Neuronal stem cell (in vitro differentiated cells): Measurements from ENCODE around the gene THY1.

Experiments
- DNase-seq: peaks from one replicate; pipeline ENCODE4 v3.0.0-alpha.2; 2013; ENCODE audit warnings: low spot score
- H2AFZ ChIP-seq: one replicate; pipeline ENCODE4 v1.6.1; 2013; ENCODE audit warnings: mild to moderate bottlenecking, low read length, inconsistent platforms
- H2AK5ac ChIP-seq: 2 replicates; pipeline ENCODE4 v1.6.1; 2013; ENCODE audit warnings: low read depth, mild to moderate bottlenecking, inconsistent platforms, low read length, moderate library complexity, mixed read lengths
- H2BK120ac ChIP-seq: 2 replicates; pipeline ENCODE4 v1.6.1; 2013; ENCODE audit warnings: low read depth, mild to moderate bottlenecking, inconsistent platforms, low read length, moderate library complexity, mixed read lengths
- H2BK12ac ChIP-seq: one replicate; pipeline ENCODE4 v1.6.1; 2013; ENCODE audit warnings: low read length, inconsistent platforms
- H2BK15ac ChIP-seq: 2 replicates; pipeline ENCODE4 v1.6.1; 2013; ENCODE audit warnings: mild to moderate bottlenecking, low read length, inconsistent platforms, mixed read lengths
- H2BK5ac ChIP-seq: one replicate; pipeline ENCODE4 v1.6.1; 2013; ENCODE audit warnings: inconsistent platforms, mild to moderate bottlenecking, low read length, moderate library complexity
- H3K14ac ChIP-seq: one replicate; pipeline ENCODE4 v1.6.1; 2013; ENCODE audit warnings: low read length, inconsistent platforms
- H3K18ac ChIP-seq: 2 replicates; pipeline ENCODE4 v1.6.1; 2013; ENCODE audit warnings: low read length, inconsistent platforms
- H3K23ac ChIP-seq: 2 replicates; pipeline ENCODE4 v1.6.1; 2013; ENCODE audit warnings: low read depth, mild to moderate bottlenecking, mixed read lengths, low read length, inconsistent platforms; ENCODE audit not compliant: poor library complexity
- H3K27ac ChIP-seq: replicated peaks from 3 replicates; pipeline ENCODE4 v1.5.1; 2013; ENCODE audit warnings: low read length, inconsistent platforms
- H3K27me3 ChIP-seq, 3 experiments: 2 replicates each; pipeline ENCODE4 v1.6.1; 2013; ENCODE audit warnings: low read length in 3 of 3, mild to moderate bottlenecking in 2 of 3, inconsistent platforms in 1 of 3, low read depth in 1 of 3, mixed read lengths in 1 of 3, moderate library complexity in 1 of 3; ENCODE audit not compliant: control insufficient read depth in 3 of 3, insufficient read depth in 3 of 3
- H3K36me3 ChIP-seq, 2 donors: replicated peaks in 1 of 2; 2 replicates each; pipeline ENCODE4 v1.6.1; 2013; ENCODE audit warnings: low read length in 2 of 2; ENCODE audit not compliant: control insufficient read depth in 2 of 2, insufficient read depth in 2 of 2
- H3K4ac ChIP-seq: 2 replicates; pipeline ENCODE4 v1.6.1; 2013; ENCODE audit warnings: inconsistent platforms, mild to moderate bottlenecking, low read length, moderate library complexity
- H3K4me1 ChIP-seq, 2 donors: 1 replicate in 1 of 2; 2 replicates in 1 of 2; pipeline ENCODE4 v1.6.1; 2013; ENCODE audit warnings: low read length in 2 of 2, low read depth in 1 of 2; ENCODE audit not compliant: control insufficient read depth in 2 of 2, insufficient read depth in 1 of 2
- H3K4me2 ChIP-seq: one replicate; pipeline ENCODE4 v1.6.1; 2013; ENCODE audit warnings: mild to moderate bottlenecking, low read length, inconsistent platforms; ENCODE audit not compliant: insufficient read depth, poor library complexity, severe bottlenecking
- H3K4me3 ChIP-seq, 2 donors: 2 replicates each; pipeline ENCODE4 v1.5.1; 2013; ENCODE audit warnings: low read length in 2 of 2, mild to moderate bottlenecking in 2 of 2, inconsistent platforms in 1 of 2, moderate library complexity in 1 of 2
- H3K79me1 ChIP-seq: one replicate; pipeline ENCODE4 v1.6.1; 2013; ENCODE audit warnings: low read depth, mild to moderate bottlenecking, inconsistent platforms, low read length, moderate library complexity
- H3K9ac ChIP-seq: one replicate; pipeline ENCODE4 v1.6.1; 2013; ENCODE audit warnings: mild to moderate bottlenecking, low read depth, low read length, inconsistent platforms; ENCODE audit not compliant: poor library complexity
- H3K9me3 ChIP-seq, 2 donors: replicated peaks in 1 of 2; 2 replicates each; pipeline versions ENCODE3 to v1.6.1; 2013; ENCODE audit warnings: low read length in 2 of 2, mild to moderate bottlenecking in 2 of 2, inconsistent platforms in 1 of 2, low read depth in 1 of 2, mixed read lengths in 1 of 2, moderate library complexity in 1 of 2; ENCODE audit not compliant: control insufficient read depth in 2 of 2, insufficient read depth in 1 of 2
- H4K8ac ChIP-seq: one replicate; pipeline ENCODE4 v1.6.1; 2013; ENCODE audit warnings: low read depth, mild to moderate bottlenecking, inconsistent platforms, low read length, moderate library complexity
- H4K91ac ChIP-seq: one replicate; pipeline ENCODE4 v1.6.1; 2013; ENCODE audit warnings: low read length, low read depth, mild to moderate bottlenecking, inconsistent platforms; ENCODE audit not compliant: poor library complexity
- WGBS, 2 donors: extraction: QIAGEN DNeasy Blood & Tissue Kit; methylation state at CpG; one replicate each; pipeline ENCODE4 v1.1.7; 2013; ENCODE audit warnings: missing lambda C conversion rate in 2 of 2, mixed read lengths in 1 of 2; ENCODE audit not compliant: insufficient read length in 2 of 2, insufficient replicate concordance in 1 of 2; ENCODE audit errors: extremely low coverage in 2 of 2; 5-methylcytosine and 5-hydroxymethylcytosine counted together

Gene THY1

GRCh38 chr11:119391275-119391674 is 31.7 kb downstream of the THY1 start:
- Histone ChIP-seq H3K4me2 (no peak overlapping the region), H3K4me1 (no peaks in the 10 kb centered on the region), H2BK12ac (no peak overlapping the region), H3K23ac (no peak overlapping the region), H3K36me3 (no peaks in the 10 kb centered on the region), H4K91ac (no peak overlapping the region), H4K8ac (no peak overlapping the region), H3K4ac (no peak overlapping the region), H3K18ac (no peak overlapping the region), H2AK5ac (no peak overlapping the region), H3K9me3 (no peaks in the 10 kb centered on the region), H2BK5ac (no peak overlapping the region), H3K4me3 (no peak overlapping the region), H3K27ac (no peak overlapping the region), H2BK15ac (no peak overlapping the region), H2AFZ (no peak overlapping the region), H3K27me3 (peaks cover 0 to 17% (median 0%) of the 10 kb centered on the region in 3 experiments), H3K9ac (no peak overlapping the region), H3K14ac (no peak overlapping the region), H3K79me1 (no peaks in the 10 kb centered on the region), H2BK120ac (no peak overlapping the region)
- WGBS, 2 donors = no CpG with 5 or more reads among the region's 7 CpGs
- DNase-seq = no peak

DNA sequence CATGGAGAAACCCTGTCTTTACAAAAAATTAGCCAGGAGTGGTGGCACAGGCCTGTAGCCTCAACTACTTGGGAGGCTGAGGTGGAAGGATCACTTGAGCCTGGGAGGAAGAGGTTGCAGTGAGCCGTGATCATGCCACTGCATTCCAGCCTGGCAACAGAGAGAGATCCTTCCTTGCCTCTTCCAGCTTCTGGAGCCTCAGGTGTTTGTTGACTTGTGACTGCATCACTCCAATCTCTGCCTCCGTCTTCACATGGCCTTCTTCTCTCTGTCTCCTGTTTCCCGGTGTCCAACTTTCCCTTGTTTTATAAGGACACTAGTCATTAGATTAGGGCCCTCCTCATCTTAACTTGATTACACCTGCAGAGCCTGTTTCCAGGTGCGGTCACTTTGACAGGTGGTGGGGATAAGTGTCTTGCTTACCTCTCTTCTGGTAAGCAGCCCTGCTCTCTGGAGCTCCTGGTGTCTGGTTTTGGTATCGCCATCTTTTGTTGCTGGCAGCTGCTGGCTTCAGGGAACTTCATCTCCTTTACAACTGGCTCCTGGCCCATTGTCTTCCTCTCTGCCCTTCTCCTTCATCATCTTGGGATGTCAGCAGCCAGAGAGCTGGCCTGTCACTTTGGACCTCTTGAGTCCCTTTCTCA is 33.2 kb downstream of the THY1 start:
- Histone ChIP-seq H2BK15ac (no peak overlapping the region), H3K4me2 (no peak overlapping the region), H3K18ac (no peak overlapping the region), H2BK5ac (no peak overlapping the region), H3K4me1 (no peaks in the 10 kb centered on the region), H2AFZ (no peak overlapping the region), H3K23ac (no peak overlapping the region), H2BK12ac (no peak overlapping the region), H3K4ac (no peak overlapping the region), H3K79me1 (no peaks in the 10 kb centered on the region), H3K36me3 (no peaks in the 10 kb centered on the region), H3K27me3 (peaks cover 0 to 15% (median 0%) of the 10 kb centered on the region in 3 experiments), H3K9ac (no peak overlapping the region), H3K14ac (no peak overlapping the region), H4K8ac (no peak overlapping the region), H3K27ac (no peak overlapping the region), H3K9me3 (no peaks in the 10 kb centered on the region), H2AK5ac (no peak overlapping the region), H2BK120ac (no peak overlapping the region), H4K91ac (no peak overlapping the region), H3K4me3 (no peak overlapping the region)
- WGBS, 2 donors = no CpG with 5 or more reads among the region's 5 CpGs
- DNase-seq = no peak

GRCh38 chr11:119388103-119388502 is 34.9 kb downstream of the THY1 start:
- no peaks in the 10 kb centered on the region for H3K4me1 ChIP-seq
- no CpG with 5 or more reads among the region's 7 CpGs for WGBS, 2 donors
- no peak overlapping the region for H4K8ac ChIP-seq
- H4K91ac ChIP-seq = no peak overlapping the region
- H2BK15ac ChIP-seq = no peak overlapping the region
- H3K9ac ChIP-seq = no peak overlapping the region
- no peak for DNase-seq
- H3K23ac ChIP-seq = no peak overlapping the region
- no peak overlapping the region for H3K4me3 ChIP-seq
- no peak overlapping the region for H3K27ac ChIP-seq
- no peaks in the 10 kb centered on the region for H3K79me1 ChIP-seq
- H3K4me2 ChIP-seq = no peak overlapping the region
- H3K36me3 ChIP-seq = no peaks in the 10 kb centered on the region
- H3K4ac ChIP-seq = no peak overlapping the region
- peaks cover 0 to 16% (median 0%) of the 10 kb centered on the region in 3 experiments for H3K27me3 ChIP-seq
- no peak overlapping the region for H3K18ac ChIP-seq
- H2AK5ac ChIP-seq = no peak overlapping the region
- no peak overlapping the region for H3K14ac ChIP-seq
- H2BK5ac ChIP-seq = no peak overlapping the region
- H2AFZ ChIP-seq = no peak overlapping the region
- no peaks in the 10 kb centered on the region for H3K9me3 ChIP-seq
- H2BK12ac ChIP-seq = no peak overlapping the region
- H2BK120ac ChIP-seq = no peak overlapping the region

DNA sequence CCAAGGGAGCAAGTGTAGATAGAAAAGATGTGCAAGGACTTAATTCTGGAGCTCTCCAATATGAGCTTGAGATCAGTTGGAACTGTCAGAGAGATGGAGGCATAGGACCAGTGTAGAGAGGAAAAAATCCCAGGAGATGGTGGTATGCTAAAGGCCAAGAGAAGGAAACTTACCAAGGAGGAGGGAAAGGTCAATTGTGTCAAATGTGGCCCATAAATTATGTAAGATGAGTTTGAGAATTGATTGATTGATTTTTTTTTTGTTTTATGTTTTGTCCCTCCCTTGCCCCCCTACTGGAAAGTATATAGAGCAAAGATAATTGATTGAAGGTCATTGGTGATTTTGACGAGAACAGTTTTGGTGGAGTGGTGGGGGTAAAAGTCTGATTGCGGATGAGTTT is 38.6 kb downstream of the THY1 start:
- no peaks in the 10 kb centered on the region for H3K36me3 ChIP-seq
- no peak overlapping the region for H2BK15ac ChIP-seq
- no peaks in the 10 kb centered on the region for H3K9me3 ChIP-seq
- peaks cover 0 to 33% (median 4%) of the 10 kb centered on the region in 3 experiments for H3K27me3 ChIP-seq
- no peak overlapping the region for H2BK12ac ChIP-seq
- DNase-seq = no peak
- H2AFZ ChIP-seq = no peak overlapping the region
- H2BK120ac ChIP-seq = no peak overlapping the region
- H3K79me1 ChIP-seq = no peaks in the 10 kb centered on the region
- H3K4me3 ChIP-seq = no peak overlapping the region
- H3K18ac ChIP-seq = no peak overlapping the region
- H3K4me2 ChIP-seq = no peak overlapping the region
- no CpG with 5 or more reads among the region's 2 CpGs for WGBS, 2 donors
- no peak overlapping the region for H2BK5ac ChIP-seq
- no peak overlapping the region for H2AK5ac ChIP-seq
- H3K4me1 ChIP-seq = peaks cover 7 to 10% of the 10 kb centered on the region in 2 donors
- H3K9ac ChIP-seq = no peak overlapping the region
- H3K14ac ChIP-seq = no peak overlapping the region
- no peak overlapping the region for H4K8ac ChIP-seq
- H4K91ac ChIP-seq = no peak overlapping the region
- H3K4ac ChIP-seq = no peak overlapping the region
- no peak overlapping the region for H3K27ac ChIP-seq
- no peak overlapping the region for H3K23ac ChIP-seq
